Natural killer cell (primary cell): ENCODE measurements around the gene ZDHHC20. TPM values are rescaled to one million over a fixed set of nuclear protein-coding genes. Genes with fewer than 3 reads are reported as not detected.
A peak's percentile ranks its signal among the peaks of the same experiment; 100 is the strongest.

ENCODE experiments used
- ATAC-seq, 3 donors: fragments of 150-1000 bp in 2 of 3; fragments of 200-7000 bp in 1 of 3; cut with Tn5 transposase; 1 replicate in 1 of 3; 2 replicates in 2 of 3; pipeline ENCODE4 v1.10.0; 2021; ENCODE audit warnings: mild to moderate bottlenecking in 2 of 3, moderate library complexity in 2 of 3
- DNase-seq, 2 donors: peaks; one replicate each; pipeline versions ENCODE4 v3.0.0 to v3.0.0-alpha.2; 2013 to 2021; ENCODE audit warnings: mixed read lengths in 1 of 2
- H3K27ac ChIP-seq: one replicate; pipeline ENCODE4 v1.5.1; 2013; ENCODE audit warnings: mild to moderate bottlenecking, low read length
- H3K27me3 ChIP-seq: one replicate; pipeline ENCODE4 v1.6.1; 2013; ENCODE audit warnings: low read length; ENCODE audit not compliant: control insufficient read depth, insufficient read depth
- H3K36me3 ChIP-seq: one replicate; pipeline ENCODE4 v1.6.1; 2013; ENCODE audit warnings: low read length; ENCODE audit not compliant: control insufficient read depth, insufficient read depth
- H3K4me1 ChIP-seq: one replicate; pipeline ENCODE4 v1.6.1; 2013; ENCODE audit warnings: low read length; ENCODE audit not compliant: control insufficient read depth, insufficient read depth
- H3K4me3 ChIP-seq: one replicate; pipeline ENCODE4 v1.5.1; 2013; ENCODE audit warnings: low read length
- H3K9me3 ChIP-seq: one replicate; pipeline ENCODE4 v1.6.1; 2013; ENCODE audit warnings: low read length; ENCODE audit not compliant: control insufficient read depth, insufficient read depth
- H3K27ac Mint-ChIP-seq, 2 donors: one replicate each; pipeline ENCODE4 v1.8.0; 2022; ENCODE audit warnings: mild to moderate bottlenecking in 2 of 2, mixed read lengths in 2 of 2, moderate library complexity in 1 of 2
- H3K27me3 Mint-ChIP-seq, 2 donors: one replicate each; pipeline ENCODE4 v1.8.0; 2022; ENCODE audit warnings: low read depth in 2 of 2, mixed read lengths in 2 of 2
- H3K36me3 Mint-ChIP-seq: one replicate; pipeline ENCODE4 v1.8.0; 2022; ENCODE audit warnings: mixed read lengths
- H3K4me1 Mint-ChIP-seq, 2 donors: one replicate each; pipeline ENCODE4 v1.8.0; 2022; ENCODE audit warnings: mixed read lengths in 2 of 2
- H3K4me3 Mint-ChIP-seq: one replicate; pipeline ENCODE4 v1.8.0; 2022; ENCODE audit warnings: mild to moderate bottlenecking, moderate library complexity, mixed read lengths
- H3K9me3 Mint-ChIP-seq, 2 donors: one replicate each; pipeline ENCODE4 v1.8.0; 2022; ENCODE audit warnings: mixed read lengths in 2 of 2
- CTCF ChIP-seq: fragments of 200-600 bp; IDR thresholded peaks from one replicate; pipeline ENCODE4 v1.8.0; 2022; ENCODE audit warnings: antibody characterized with exemption
- WGBS: methylation state at CpG from one replicate; pipeline ENCODE4 v1.1.7; 2013; ENCODE audit warnings: missing lambda C conversion rate; ENCODE audit not compliant: insufficient coverage; 5-methylcytosine and 5-hydroxymethylcytosine counted together
- intact Hi-C: fragments of 100-400 bp; cut with micrococcal nuclease; formaldehyde crosslinking; loops from one replicate; pipeline ENCODE4 v1.14.2; 2022
- total RNA-seq, 4 donors: library from RNA; stranded (reverse); fragments of 120-200 nt in 1 of 4; gene quantifications; one replicate each; pipeline versions ENCODE4 v1.2.3 to v1.2.4, GENCODE V29; 2013 to 2022

The ZDHHC20 gene
- total RNA-seq, 3 donors from 2014 or later (not counting 1 experiment from before 2014, with no cell fraction given): 85.1 to 116 (median 93.4) TPM

- Histone ChIP-seq H3K27ac (no peak overlapping the region), H3K4me3 (no peak overlapping the region), H3K9me3 (no peaks in the 10 kb centered on the region), H3K27me3 (no peaks in the 10 kb centered on the region), H3K36me3 (no peaks in the 10 kb centered on the region), H3K4me1 (peaks cover 8% of the 10 kb centered on the region)
- 98% methylated on average over 3 of the region's 3 CpGs for WGBS
- Mint-ChIP-seq H3K36me3 (no peaks in the 10 kb centered on the region), H3K9me3 (no peaks in the 10 kb centered on the region), H3K27me3 (no peaks in the 10 kb centered on the region), H3K4me1 (peaks cover 20 to 24% of the 10 kb centered on the region in 2 donors), H3K4me3 (no peak overlapping the region), H3K27ac (no peak overlapping the region)
- TF ChIP-seq CTCF: no peak
- DNase-seq: no peak
- no peak for ATAC-seq
- intact Hi-C loops: no loop called here
Measured at GRCh38 chr13:21461131-21461530, 2.0 kb upstream of the ZDHHC20 start.

GRCh38 chr13:21458451-21458812 is 671 bp downstream of the ZDHHC20 start:
- H3K4me1 Mint-ChIP-seq: peaks cover 37 to 40% of the 10 kb centered on the region in 2 donors
- intact Hi-C loops: loop anchor here (1.0 to 2.0 kb wide), 2 partner anchors 16 to 93 kb away; no protein-coding TSS in a partner anchor
- Histone ChIP-seq H3K9me3 (no peaks in the 10 kb centered on the region), H3K27ac (peak overlapping the region; percentile 80), H3K36me3 (no peaks in the 10 kb centered on the region), H3K27me3 (no peaks in the 10 kb centered on the region), H3K4me1 (peaks cover 8% of the 10 kb centered on the region), H3K4me3 (peak overlapping the region; percentile 65)
- no peak for TF ChIP-seq CTCF
- no peaks in the 10 kb centered on the region for H3K27me3 Mint-ChIP-seq
- peak in 1 of 2 donors; percentile 62 for DNase-seq
- H3K36me3 Mint-ChIP-seq: no peaks in the 10 kb centered on the region
- no peak for ATAC-seq
- WGBS: under 1% methylated on average over 16 of the region's 16 CpGs
- peak overlapping the region; percentile 88 to 91 for H3K27ac Mint-ChIP-seq
- peak overlapping the region; percentile 94 for H3K4me3 Mint-ChIP-seq
- no peaks in the 10 kb centered on the region for H3K9me3 Mint-ChIP-seq

- WGBS: 92% methylated on average over 6 of the region's 6 CpGs
- no peak overlapping the region for H3K4me3 ChIP-seq
- H3K27ac ChIP-seq: no peak overlapping the region
- H3K9me3 Mint-ChIP-seq: peaks cover 4 to 6% of the 10 kb centered on the region in 2 donors
- H3K27ac Mint-ChIP-seq: peak overlapping the region; percentile 37 to 54
- H3K27me3 Mint-ChIP-seq: no peaks in the 10 kb centered on the region
- peaks cover 59 to 64% of the 10 kb centered on the region in 2 donors for H3K4me1 Mint-ChIP-seq
- intact Hi-C loops: no loop called here
- no peaks in the 10 kb centered on the region for H3K27me3 ChIP-seq
- ATAC-seq (no peak), DNase-seq (no peak)
- TF ChIP-seq CTCF: no peak
- no peak overlapping the region for H3K4me3 Mint-ChIP-seq
- H3K36me3 Mint-ChIP-seq: no peaks in the 10 kb centered on the region
- H3K36me3 ChIP-seq: no peaks in the 10 kb centered on the region
- no peaks in the 10 kb centered on the region for H3K9me3 ChIP-seq
- no peaks in the 10 kb centered on the region for H3K4me1 ChIP-seq
Measured at GRCh38 chr13:21453387-21454081, 5.6 kb downstream of the ZDHHC20 start.

GRCh38 chr13:21450936-21451335 is 8.2 kb downstream of the ZDHHC20 start:
- ATAC-seq (no peak), DNase-seq (no peak)
- peaks cover 51 to 56% of the 10 kb centered on the region in 2 donors for H3K4me1 Mint-ChIP-seq
- no peak for TF ChIP-seq CTCF
- no peak overlapping the region for H3K4me3 Mint-ChIP-seq
- intact Hi-C loops: no loop called here
- H3K36me3 ChIP-seq: no peaks in the 10 kb centered on the region
- H3K4me1 ChIP-seq: no peaks in the 10 kb centered on the region
- no CpG with 5 or more reads among the region's 3 CpGs for WGBS
- H3K27me3 ChIP-seq: no peaks in the 10 kb centered on the region
- peaks cover 4 to 6% of the 10 kb centered on the region in 2 donors for H3K9me3 Mint-ChIP-seq
- peak overlapping the region in 1 of 2 donors; percentile 22 for H3K27ac Mint-ChIP-seq
- no peaks in the 10 kb centered on the region for H3K9me3 ChIP-seq
- no peak overlapping the region for H3K27ac ChIP-seq
- H3K36me3 Mint-ChIP-seq: no peaks in the 10 kb centered on the region
- H3K4me3 ChIP-seq: no peak overlapping the region
- no peaks in the 10 kb centered on the region for H3K27me3 Mint-ChIP-seq
